Lower leg skin (tissue), 3 donors: ENCODE data around the gene SGSH.

Experiments
- CTCF ChIP-seq, 3 donors: fragments of 450-650 bp; IDR thresholded peaks; one replicate each; pipeline ENCODE4 v1.5.1; 2016; ENCODE audit warnings: antibody characterized with exemption in 3 of 3, mild to moderate bottlenecking in 3 of 3, moderate library complexity in 2 of 3
- POLR2A ChIP-seq, 2 donors: fragments of 450-650 bp; IDR thresholded peaks; one replicate each; pipeline ENCODE4 v1.6.1; 2016 to 2017; ENCODE audit warnings: antibody characterized with exemption in 2 of 2, mild to moderate bottlenecking in 1 of 2, moderate library complexity in 1 of 2

- TF ChIP-seq CTCF (IDR thresholded peaks at IDR 0.05) (no peak), POLR2A (IDR thresholded peaks at IDR 0.05) (no peak)
Measured at GRCh38 chr17:80244871-80245509, 24.9 kb upstream of the SGSH start.
